Measurements from ENCODE around the gene LEFTY2. TPM values are rescaled to one million over a fixed set of nuclear protein-coding genes. Genes with fewer than 3 reads are reported as not detected.

The LEFTY2 gene
- not detected in 2 replicates for total RNA-seq

GRCh38 chr1:225941187-225941941 is at the start of gene LEFTY2:
Gene LEFTY2 (minus strand): TSS chr1:225941220. CDS start chr1:225941140, 80 bp downstream.
- peaks cover 2% of the 10 kb centered on the region for H3K27me3 ChIP-seq (ENCODE audit: control insufficient read depth, insufficient read depth, low read length)
- DNase-seq (ENCODE audit: low read depth): no peak
- H3K36me3 ChIP-seq (ENCODE audit: control insufficient read depth, insufficient read depth, low read length): no peaks in the 10 kb centered on the region
- TF ChIP-seq CTCF (IDR thresholded peaks at IDR 0.05; ENCODE audit: insufficient read depth, low read length, poor library complexity, severe bottlenecking): no peak
- H3K4me3 ChIP-seq (ENCODE audit: low read depth, low read length): no peak within 1 kb of the TSS

GRCh38 chr1:225987491-225988316 is 46.7 kb upstream of the LEFTY2 start:
- TF ChIP-seq CTCF (IDR thresholded peaks at IDR 0.05; ENCODE audit: insufficient read depth, low read length, poor library complexity, severe bottlenecking): peak; percentile 63
- no peak for DNase-seq (ENCODE audit: low read depth)
- Histone ChIP-seq H3K4me3 (ENCODE audit: low read depth, low read length) (no peak overlapping the region), H3K36me3 (ENCODE audit: control insufficient read depth, insufficient read depth, low read length) (peaks cover 2% of the 10 kb centered on the region), H3K27me3 (ENCODE audit: control insufficient read depth, insufficient read depth, low read length) (no peaks in the 10 kb centered on the region)

GRCh38 chr1:225981714-225982113 is 40.7 kb upstream of the LEFTY2 start:
- DNase-seq (ENCODE audit: low read depth): no peak
- no peak for TF ChIP-seq CTCF (IDR thresholded peaks at IDR 0.05; ENCODE audit: insufficient read depth, low read length, poor library complexity, severe bottlenecking)
- H3K4me3 ChIP-seq (ENCODE audit: low read depth, low read length): no peak overlapping the region
- peaks cover 4% of the 10 kb centered on the region for H3K36me3 ChIP-seq (ENCODE audit: control insufficient read depth, insufficient read depth, low read length)
- H3K27me3 ChIP-seq (ENCODE audit: control insufficient read depth, insufficient read depth, low read length): no peaks in the 10 kb centered on the region

- no peak overlapping the region for H3K4me3 ChIP-seq (ENCODE audit: low read depth, low read length)
- H3K36me3 ChIP-seq (ENCODE audit: control insufficient read depth, insufficient read depth, low read length): peaks cover 4% of the 10 kb centered on the region
- DNase-seq (ENCODE audit: low read depth): no peak
- no peak for TF ChIP-seq CTCF (IDR thresholded peaks at IDR 0.05; ENCODE audit: insufficient read depth, low read length, poor library complexity, severe bottlenecking)
- no peaks in the 10 kb centered on the region for H3K27me3 ChIP-seq (ENCODE audit: control insufficient read depth, insufficient read depth, low read length)
Measured at GRCh38 chr1:225980005-225980836, 39.2 kb upstream of the LEFTY2 start.

- no peak for TF ChIP-seq CTCF (IDR thresholded peaks at IDR 0.05; ENCODE audit: insufficient read depth, low read length, poor library complexity, severe bottlenecking)
- no peak overlapping the region for H3K4me3 ChIP-seq (ENCODE audit: low read depth, low read length)
- H3K36me3 ChIP-seq (ENCODE audit: control insufficient read depth, insufficient read depth, low read length): peaks cover 4% of the 10 kb centered on the region
- no peak for DNase-seq (ENCODE audit: low read depth)
- no peaks in the 10 kb centered on the region for H3K27me3 ChIP-seq (ENCODE audit: control insufficient read depth, insufficient read depth, low read length)
Measured at GRCh38 chr1:225979421-225979820, 38.4 kb upstream of the LEFTY2 start.
